ENCODE measurements around the gene SYCE1L. TPM values are rescaled to one million over a fixed set of nuclear protein-coding genes. Genes with fewer than 3 reads are reported as not detected.
"Not testable (repeated sequence)": the region's sequence is repeated elsewhere in the genome, so short reads cannot be mapped to it uniquely, and the experiment has no call there.

Gene SYCE1L
- total RNA-seq, 2 donors from 2014 or later, result 0.81 TPM; not detected in 1

DNA sequence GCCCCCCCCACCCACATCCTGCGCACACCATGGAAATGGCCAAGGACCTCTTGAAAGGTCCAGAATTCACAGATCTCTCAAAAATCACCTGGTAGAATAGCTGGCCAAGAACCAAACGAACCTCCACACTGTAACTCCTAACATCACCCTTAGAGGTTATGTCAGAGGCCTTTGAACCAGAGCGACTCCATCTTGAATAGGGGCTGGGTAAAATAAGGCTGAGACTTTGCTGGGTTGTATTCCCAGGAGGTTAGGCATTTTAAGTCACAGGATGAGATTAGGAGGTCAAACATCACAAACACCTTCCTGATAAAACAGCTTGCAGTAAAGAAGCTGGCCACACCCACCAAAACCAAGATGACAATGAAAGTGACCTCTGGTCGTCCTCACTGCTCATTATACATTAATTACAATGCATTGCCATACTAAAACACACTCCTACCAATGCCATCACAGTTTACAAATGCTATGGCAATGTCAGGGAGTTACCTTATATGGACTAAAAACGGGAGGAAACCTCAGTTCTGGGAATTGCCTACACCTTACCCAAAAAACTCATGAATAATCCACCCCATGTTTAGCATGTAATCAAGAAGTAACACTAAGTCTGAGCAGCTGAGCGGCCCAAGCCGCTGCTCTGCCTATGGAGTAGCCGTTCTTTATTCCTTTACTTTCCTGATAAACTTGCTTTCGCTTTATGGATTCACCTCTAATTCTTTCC, 34.8 kb downstream of the SYCE1L start:
- H3K36me3 ChIP-seq, result no peaks in the 10 kb centered on the region
- no peak overlapping the region for H3K27ac ChIP-seq
- no peak overlapping the region for H3K4me3 ChIP-seq
- no peaks in the 10 kb centered on the region for H3K4me1 ChIP-seq (ENCODE audit: control insufficient read depth in 1 of 2, low read depth in 2 of 2)
- no peaks in the 10 kb centered on the region for H3K9me3 ChIP-seq
- DNase-seq (ENCODE audit: low spot score) (no peak), ATAC-seq (ENCODE audit: insufficient number of reproducible peaks, low FRiP score, low read depth) (no peak)
- TF ChIP-seq, protein P1, sequence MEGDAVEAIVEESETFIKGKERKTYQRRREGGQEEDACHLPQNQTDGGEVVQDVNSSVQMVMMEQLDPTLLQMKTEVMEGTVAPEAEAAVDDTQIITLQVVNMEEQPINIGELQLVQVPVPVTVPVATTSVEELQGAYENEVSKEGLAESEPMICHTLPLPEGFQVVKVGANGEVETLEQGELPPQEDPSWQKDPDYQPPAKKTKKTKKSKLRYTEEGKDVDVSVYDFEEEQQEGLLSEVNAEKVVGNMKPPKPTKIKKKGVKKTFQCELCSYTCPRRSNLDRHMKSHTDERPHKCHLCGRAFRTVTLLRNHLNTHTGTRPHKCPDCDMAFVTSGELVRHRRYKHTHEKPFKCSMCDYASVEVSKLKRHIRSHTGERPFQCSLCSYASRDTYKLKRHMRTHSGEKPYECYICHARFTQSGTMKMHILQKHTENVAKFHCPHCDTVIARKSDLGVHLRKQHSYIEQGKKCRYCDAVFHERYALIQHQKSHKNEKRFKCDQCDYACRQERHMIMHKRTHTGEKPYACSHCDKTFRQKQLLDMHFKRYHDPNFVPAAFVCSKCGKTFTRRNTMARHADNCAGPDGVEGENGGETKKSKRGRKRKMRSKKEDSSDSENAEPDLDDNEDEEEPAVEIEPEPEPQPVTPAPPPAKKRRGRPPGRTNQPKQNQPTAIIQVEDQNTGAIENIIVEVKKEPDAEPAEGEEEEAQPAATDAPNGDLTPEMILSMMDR (IDR thresholded peaks at IDR 0.05), result no peak
- H3K27me3 ChIP-seq (replicated peaks; ENCODE audit: insufficient read depth), result no peaks in the 10 kb centered on the region

DNA sequence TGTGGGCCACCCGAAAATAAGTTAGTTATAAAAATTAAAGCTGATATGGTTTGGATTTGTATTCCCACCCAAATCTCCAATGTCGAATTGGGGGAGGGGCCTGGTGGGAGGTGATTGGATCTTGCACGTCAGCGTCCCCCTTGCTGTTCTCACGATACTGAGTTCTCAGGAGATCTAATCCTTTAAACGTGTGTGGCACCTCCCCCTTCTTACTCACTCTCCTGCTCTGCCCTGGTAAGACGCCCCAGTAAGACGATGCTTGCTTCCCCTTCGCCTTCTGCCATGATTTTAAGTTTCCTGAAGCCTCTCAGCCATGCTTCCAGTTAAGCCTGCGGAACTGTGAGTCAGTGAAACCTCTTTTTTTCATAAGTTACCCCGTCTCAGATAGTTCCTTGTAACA, 35.4 kb downstream of the SYCE1L start:
- TF ChIP-seq, protein P1 (IDR thresholded peaks at IDR 0.05), result no peak
- Histone ChIP-seq H3K9me3 (no peaks in the 10 kb centered on the region), H3K36me3 (no peaks in the 10 kb centered on the region), H3K4me3 (no peak overlapping the region), H3K27ac (no peak overlapping the region), H3K4me1 (ENCODE audit: control insufficient read depth in 1 of 2, low read depth in 2 of 2) (no peaks in the 10 kb centered on the region), H3K27me3 (replicated peaks; ENCODE audit: insufficient read depth) (no peaks in the 10 kb centered on the region)
- ATAC-seq (ENCODE audit: insufficient number of reproducible peaks, low FRiP score, low read depth), result no peak
- no peak for DNase-seq (ENCODE audit: low spot score)

DNA sequence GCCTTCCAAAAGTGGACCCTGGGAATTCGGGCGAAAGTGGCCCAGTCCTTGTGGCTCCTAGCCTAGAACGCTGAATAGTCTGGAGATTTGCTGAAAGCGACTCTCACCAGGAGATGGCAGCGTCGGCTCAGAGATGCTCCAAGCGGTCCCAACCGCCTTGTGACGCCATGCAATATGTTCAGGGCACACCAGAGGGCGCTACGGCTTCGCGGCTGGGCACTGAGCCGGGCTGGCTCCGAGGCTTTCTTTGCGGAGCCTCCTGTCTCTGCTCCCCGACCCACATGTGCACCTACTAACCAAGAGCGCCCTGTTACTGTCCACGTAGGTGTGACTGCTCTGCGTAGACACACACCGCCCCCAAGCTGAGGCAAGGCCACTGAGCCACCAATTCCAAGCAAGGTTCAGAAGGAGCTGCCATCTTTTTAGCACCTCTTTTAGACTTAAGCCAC, 36.9 kb downstream of the SYCE1L start:
- ATAC-seq (ENCODE audit: insufficient number of reproducible peaks, low FRiP score, low read depth), result peak; percentile 39
- peak; percentile 35 for DNase-seq (ENCODE audit: low spot score)
- no peaks in the 10 kb centered on the region for H3K4me1 ChIP-seq (ENCODE audit: control insufficient read depth in 1 of 2, low read depth in 2 of 2)
- no peaks in the 10 kb centered on the region for H3K27me3 ChIP-seq (replicated peaks; ENCODE audit: insufficient read depth)
- no peaks in the 10 kb centered on the region for H3K9me3 ChIP-seq
- peak overlapping the region; percentile 64 for H3K4me3 ChIP-seq
- TF ChIP-seq, protein P1 (IDR thresholded peaks at IDR 0.05), result peak; percentile 93
- H3K27ac ChIP-seq, result no peak overlapping the region
- no peaks in the 10 kb centered on the region for H3K36me3 ChIP-seq

DNA sequence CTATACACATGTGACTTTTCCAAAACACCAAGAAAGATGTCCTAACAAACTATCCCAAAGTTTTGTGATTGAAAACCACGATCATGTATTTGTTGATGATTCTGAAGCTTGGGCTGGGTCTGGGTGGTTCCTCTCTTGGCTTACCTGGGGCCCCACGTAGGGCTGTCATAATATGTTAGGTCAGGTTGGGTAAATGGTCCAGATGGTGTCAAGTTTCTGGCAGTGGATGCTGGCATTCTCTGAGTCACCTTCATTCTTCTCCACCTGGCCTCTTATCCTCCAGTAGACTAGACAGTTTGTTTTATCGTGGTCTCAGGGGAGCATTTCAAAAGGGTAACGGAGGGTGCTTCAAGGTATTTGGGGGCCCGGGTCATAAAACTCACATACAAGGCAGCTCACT, 39.4 kb downstream of the SYCE1L start:
- Histone ChIP-seq H3K27ac (no peak overlapping the region), H3K27me3 (replicated peaks; ENCODE audit: insufficient read depth) (no peaks in the 10 kb centered on the region), H3K4me1 (ENCODE audit: control insufficient read depth in 1 of 2, low read depth in 2 of 2) (no peaks in the 10 kb centered on the region), H3K36me3 (no peaks in the 10 kb centered on the region), H3K4me3 (no peak overlapping the region), H3K9me3 (no peaks in the 10 kb centered on the region)
- ATAC-seq (ENCODE audit: insufficient number of reproducible peaks, low FRiP score, low read depth) (no peak), DNase-seq (ENCODE audit: low spot score) (no peak)
- TF ChIP-seq, protein P1 (IDR thresholded peaks at IDR 0.05), result no peak

DNA sequence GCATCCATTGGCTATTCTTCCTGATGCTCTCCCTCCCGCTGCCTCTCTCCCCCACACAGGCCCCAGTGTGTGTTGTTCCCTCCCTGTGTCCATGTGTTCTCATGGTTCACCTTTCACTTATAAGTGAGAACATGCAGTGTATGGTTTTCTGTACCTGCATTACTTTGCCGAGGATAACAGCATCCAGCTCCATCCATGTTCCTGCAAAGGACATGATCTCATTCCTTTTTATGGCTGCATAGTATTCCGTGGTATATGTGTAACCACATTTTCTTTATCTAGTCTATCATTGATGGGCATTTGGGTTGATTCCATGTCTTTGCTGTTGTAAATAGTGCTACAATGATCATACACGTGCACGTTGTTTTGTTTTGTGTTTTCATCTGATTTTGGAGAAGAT, 43.3 kb downstream of the SYCE1L start:
- not testable (repeated sequence) for H3K4me1 ChIP-seq (ENCODE audit: control insufficient read depth in 1 of 2, low read depth in 2 of 2); H3K36me3 ChIP-seq; ATAC-seq (ENCODE audit: insufficient number of reproducible peaks, low FRiP score, low read depth)

DNA sequence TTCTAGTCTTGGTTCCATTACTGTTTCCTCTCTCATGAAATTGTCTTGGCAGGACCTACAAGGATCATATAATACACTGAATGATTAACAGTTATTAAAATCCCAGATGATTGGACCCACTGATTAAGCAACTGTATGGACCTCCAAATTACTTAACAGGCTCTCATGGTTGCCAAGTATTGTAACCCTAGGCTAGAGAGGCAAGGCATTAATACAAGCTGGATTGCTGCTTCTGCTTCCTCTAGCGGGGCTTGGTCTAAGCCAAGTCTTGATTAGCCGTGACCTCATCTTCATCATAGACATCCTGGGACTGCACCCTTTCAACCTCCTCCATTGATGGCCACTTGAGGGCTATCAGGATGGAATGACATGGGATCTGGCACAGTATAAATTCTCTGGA, 46.9 kb downstream of the SYCE1L start:
- no peak overlapping the region for H3K4me3 ChIP-seq
- no peak overlapping the region for H3K27ac ChIP-seq
- H3K27me3 ChIP-seq (replicated peaks; ENCODE audit: insufficient read depth), result no peaks in the 10 kb centered on the region
- no peaks in the 10 kb centered on the region for H3K4me1 ChIP-seq (ENCODE audit: control insufficient read depth in 1 of 2, low read depth in 2 of 2)
- DNase-seq (ENCODE audit: low spot score) (no peak), ATAC-seq (ENCODE audit: insufficient number of reproducible peaks, low FRiP score, low read depth) (no peak)
- H3K36me3 ChIP-seq, result no peaks in the 10 kb centered on the region
- H3K9me3 ChIP-seq, result no peaks in the 10 kb centered on the region
- TF ChIP-seq, protein P1 (IDR thresholded peaks at IDR 0.05), result no peak

More for the DNA sequence above, 43.3 kb downstream of the SYCE1L start:
- not testable (repeated sequence) for H3K27ac ChIP-seq; H3K4me3 ChIP-seq; H3K9me3 ChIP-seq; H3K27me3 ChIP-seq (replicated peaks; ENCODE audit: insufficient read depth); DNase-seq (ENCODE audit: low spot score)

All from thoracic aorta (tissue), 2 donors.